MM.1S (cell line): ENCODE results near the gene OXSR1.

Experiments used
- CTCF ChIP-seq: fragments of 300-600 bp; sonication (generic); IDR thresholded peaks from 2 replicates; pipeline ENCODE4 v1.5.1; 2016; ENCODE audit warnings: antibody characterized with exemption, low read length, mixed read lengths
- EZH2 ChIP-seq: fragments of 300-600 bp; sonication (generic); optimal IDR thresholded peaks from 2 replicates; pipeline ENCODE3; 2017; ENCODE audit warnings: low read depth, mild to moderate bottlenecking, antibody characterized with exemption, low read length, mixed read lengths

GRCh38 chr3:38297947-38298711, 132.8 kb downstream of the OXSR1 start:
- peak; percentile 48 for TF ChIP-seq CTCF
- TF ChIP-seq EZH2 = no peak
